ENCODE results near the gene KCNJ9. TPM values are rescaled to one million over a fixed set of nuclear protein-coding genes. Genes with fewer than 3 reads are reported as not detected.

Gene KCNJ9
- total and polyA plus RNA-seq, 5 experiments from 2014 or later = 0.03 to 0.20 (median 0.10) TPM; not detected in 2

- Mint-ChIP-seq H3K9me3 (no peaks in the 10 kb centered on the region), H3K4me3 (no peak overlapping the region), H3K36me3 (no peaks in the 10 kb centered on the region), H3K4me1 (peaks cover 0 to 2% (median under 1%) of the 10 kb centered on the region in 4 donors), H3K27ac (no peak overlapping the region), H3K27me3 (peaks cover 5 to 31% (median 12%) of the 10 kb centered on the region in 5 donors)
- no peak for DNase-seq
- ATAC-seq = no peak
- POLR2A ChIA-PET = no interaction called here
Measured at GRCh38 chr1:160114085-160114484, 32.7 kb downstream of the KCNJ9 start.

- Mint-ChIP-seq H3K27ac (peak within 1 kb of the TSS in 1 of 10 donors; percentile 27), H3K9me3 (no peaks in the 10 kb centered on the region), H3K27me3 (peaks cover 5 to 31% (median 12%) of the 10 kb centered on the region in 5 donors), H3K4me1 (peaks cover 0 to 2% (median 0%) of the 10 kb centered on the region in 4 donors), H3K4me3 (no peak within 1 kb of the TSS), H3K36me3 (no peaks in the 10 kb centered on the region)
- POLR2A ChIA-PET = no interaction called here
- DNase-seq (no peak), ATAC-seq (no peak)
Measured at GRCh38 chr1:160115545-160116282, 34.4 kb downstream of the KCNJ9 start, which contains the start of gene ATP1A2. Gene ATP1A2 (plus strand): TSS chr1:160115759. CDS start chr1:160115862, 103 bp downstream.

GRCh38 chr1:160116283-160117147, 35.2 kb downstream of the KCNJ9 start:
- no peaks in the 10 kb centered on the region for H3K36me3 Mint-ChIP-seq
- peak overlapping the region in 2 of 10 donors; percentile 27 to 28 for H3K27ac Mint-ChIP-seq
- no peak overlapping the region for H3K4me3 Mint-ChIP-seq
- no peaks in the 10 kb centered on the region for H3K9me3 Mint-ChIP-seq
- peaks cover 0 to 2% (median 0%) of the 10 kb centered on the region in 4 donors for H3K4me1 Mint-ChIP-seq
- peaks cover 5 to 31% (median 12%) of the 10 kb centered on the region in 5 donors for H3K27me3 Mint-ChIP-seq
- POLR2A ChIA-PET = interaction anchor here (1.0 kb wide), 1 partner anchor 8 kb away, joined by 3 read pairs; no protein-coding TSS in a partner anchor
- ATAC-seq = no peak
- DNase-seq = no peak

GRCh38 chr1:160117300-160117699, 36.0 kb downstream of the KCNJ9 start:
- H3K9me3 Mint-ChIP-seq = no peaks in the 10 kb centered on the region
- no peak for ATAC-seq

GRCh38 chr1:160117709-160118183, 36.4 kb downstream of the KCNJ9 start:
- ATAC-seq = no peak
- peak overlapping the region in 1 of 10 donors; percentile 53 for H3K27ac Mint-ChIP-seq
- peaks cover 5 to 27% (median 12%) of the 10 kb centered on the region in 5 donors for H3K27me3 Mint-ChIP-seq
- peaks cover 0 to under 1% (median 0%) of the 10 kb centered on the region in 4 donors for H3K4me1 Mint-ChIP-seq
- no peaks in the 10 kb centered on the region for H3K9me3 Mint-ChIP-seq
- H3K36me3 Mint-ChIP-seq = no peaks in the 10 kb centered on the region
- POLR2A ChIA-PET = interaction anchor here (1.0 kb wide), 1 partner anchor 10 kb away, joined by 3 read pairs; no protein-coding TSS in a partner anchor
- DNase-seq = no peak
- no peak overlapping the region for H3K4me3 Mint-ChIP-seq

More at GRCh38 chr1:160117300-160117699, 36.0 kb downstream of the KCNJ9 start:
- Mint-ChIP-seq H3K27me3 (peaks cover 5 to 31% (median 12%) of the 10 kb centered on the region in 5 donors), H3K27ac (no peak overlapping the region), H3K36me3 (no peaks in the 10 kb centered on the region), H3K4me1 (peaks cover 0 to 2% (median 0%) of the 10 kb centered on the region in 4 donors), H3K4me3 (no peak overlapping the region)
- DNase-seq = no peak
- POLR2A ChIA-PET = interaction anchor here (1.0 kb wide), 1 partner anchor 9 kb away, joined by 3 read pairs; no protein-coding TSS in a partner anchor

GRCh38 chr1:160118928-160119327, 37.6 kb downstream of the KCNJ9 start:
- no peak overlapping the region for H3K4me3 Mint-ChIP-seq
- no peaks in the 10 kb centered on the region for H3K36me3 Mint-ChIP-seq
- no peak for DNase-seq
- H3K27ac Mint-ChIP-seq = no peak overlapping the region
- no peak for ATAC-seq
- no peaks in the 10 kb centered on the region for H3K9me3 Mint-ChIP-seq
- peaks cover 5 to 24% (median 12%) of the 10 kb centered on the region in 5 donors for H3K27me3 Mint-ChIP-seq
- POLR2A ChIA-PET = interaction anchor here (0.7 kb wide), 1 partner anchor 1298 kb away, joined by 3 read pairs; no protein-coding TSS in a partner anchor
- no peaks in the 10 kb centered on the region for H3K4me1 Mint-ChIP-seq

GRCh38 chr1:160120797-160121196, 39.5 kb downstream of the KCNJ9 start:
- POLR2A ChIA-PET = no interaction called here
- no peaks in the 10 kb centered on the region for H3K4me1 Mint-ChIP-seq
- ATAC-seq (no peak), DNase-seq (no peak)
- no peaks in the 10 kb centered on the region for H3K9me3 Mint-ChIP-seq
- no peak overlapping the region for H3K4me3 Mint-ChIP-seq
- H3K27ac Mint-ChIP-seq = peak overlapping the region in 1 of 10 donors; percentile 27
- peaks cover 3 to 17% (median 7%) of the 10 kb centered on the region in 5 donors for H3K27me3 Mint-ChIP-seq
- no peaks in the 10 kb centered on the region for H3K36me3 Mint-ChIP-seq

GRCh38 chr1:160121388-160121787, 40.0 kb downstream of the KCNJ9 start:
- POLR2A ChIA-PET = no interaction called here
- DNase-seq (no peak), ATAC-seq (no peak)
- Mint-ChIP-seq H3K36me3 (no peaks in the 10 kb centered on the region), H3K4me3 (no peak overlapping the region), H3K4me1 (no peaks in the 10 kb centered on the region), H3K27me3 (peaks cover 3 to 14% (median 5%) of the 10 kb centered on the region in 5 donors), H3K27ac (no peak overlapping the region), H3K9me3 (no peaks in the 10 kb centered on the region)

GRCh38 chr1:160122978-160123495, 41.7 kb downstream of the KCNJ9 start:
- H3K36me3 Mint-ChIP-seq = no peaks in the 10 kb centered on the region

GRCh38 chr1:160123726-160124125, 42.4 kb downstream of the KCNJ9 start:
- Mint-ChIP-seq H3K4me1 (no peaks in the 10 kb centered on the region), H3K27me3 (peaks cover 0 to 4% (median 0%) of the 10 kb centered on the region in 5 donors), H3K36me3 (no peaks in the 10 kb centered on the region), H3K4me3 (no peak overlapping the region), H3K27ac (peak overlapping the region in 1 of 10 donors; percentile 12), H3K9me3 (no peaks in the 10 kb centered on the region)
- ATAC-seq (no peak), DNase-seq (no peak)
- POLR2A ChIA-PET = no interaction called here

More at GRCh38 chr1:160122978-160123495, 41.7 kb downstream of the KCNJ9 start:
- no peak for ATAC-seq
- no peak overlapping the region for H3K4me3 Mint-ChIP-seq
- no peak for DNase-seq
- H3K9me3 Mint-ChIP-seq = no peaks in the 10 kb centered on the region
- H3K27me3 Mint-ChIP-seq = peaks cover 0 to 3% (median 1%) of the 10 kb centered on the region in 5 donors
- POLR2A ChIA-PET = no interaction called here
- no peaks in the 10 kb centered on the region for H3K4me1 Mint-ChIP-seq
- no peak overlapping the region for H3K27ac Mint-ChIP-seq

GRCh38 chr1:160124705-160125478, 43.6 kb downstream of the KCNJ9 start:
- H3K27me3 Mint-ChIP-seq = peaks cover 0 to 4% (median 0%) of the 10 kb centered on the region in 5 donors
- no peak overlapping the region for H3K4me3 Mint-ChIP-seq
- POLR2A ChIA-PET = no interaction called here
- DNase-seq = no peak
- no peaks in the 10 kb centered on the region for H3K36me3 Mint-ChIP-seq
- H3K27ac Mint-ChIP-seq = no peak overlapping the region
- H3K4me1 Mint-ChIP-seq = no peaks in the 10 kb centered on the region
- H3K9me3 Mint-ChIP-seq = no peaks in the 10 kb centered on the region
- ATAC-seq = no peak

GRCh38 chr1:160125746-160126145, 44.4 kb downstream of the KCNJ9 start:
- Mint-ChIP-seq H3K9me3 (no peaks in the 10 kb centered on the region), H3K4me3 (no peak overlapping the region), H3K36me3 (no peaks in the 10 kb centered on the region), H3K4me1 (no peaks in the 10 kb centered on the region), H3K27ac (peak overlapping the region in 1 of 10 donors; percentile 34), H3K27me3 (peaks cover 0 to 4% (median 2%) of the 10 kb centered on the region in 5 donors)
- POLR2A ChIA-PET = no interaction called here
- DNase-seq (no peak), ATAC-seq (no peak)

Data from naive thymus-derived CD8-positive, alpha-beta T cell (primary cell).